H1 (cell line): ENCODE measurements around the gene PBXIP1. TPM values are rescaled to one million over a fixed set of nuclear protein-coding genes. Genes with fewer than 3 reads are reported as not detected.

Experiments used
- ATF2 ChIP-seq: IDR thresholded peaks from 2 replicates; pipeline ENCODE4 v1.6.1; 2012; ENCODE audit warnings: low read length, inconsistent platforms
- ATF3 ChIP-seq: IDR thresholded peaks from 2 replicates; pipeline ENCODE4 v1.6.1; 2011; ENCODE audit warnings: low read depth, mild to moderate bottlenecking, low read length; ENCODE audit not compliant: insufficient read depth
- CHD7 ChIP-seq: fragments of 300-600 bp; sonication (generic); IDR thresholded peaks from 2 replicates; pipeline ENCODE4 v1.7.1; 2012; ENCODE audit warnings: low read length, moderate library complexity, mild to moderate bottlenecking, inconsistent platforms; ENCODE audit not compliant: insufficient replicate concordance
- CREB1 ChIP-seq: IDR thresholded peaks from 2 replicates; pipeline ENCODE4 v1.6.1; 2012; ENCODE audit warnings: inconsistent platforms
- POLR2A ChIP-seq, 2 experiments: IDR thresholded peaks; 1 replicate in 1 of 2; 2 replicates in 1 of 2; pipeline ENCODE4 v1.6.1; 2011; ENCODE audit warnings: low read depth in 2 of 2, low read length in 2 of 2, mild to moderate bottlenecking in 2 of 2; ENCODE audit errors: control extremely low read depth in 1 of 2
- RFX5 ChIP-seq: IDR thresholded peaks from 2 replicates; pipeline ENCODE4 v1.6.1; 2011; ENCODE audit warnings: low read depth, low read length, improper control_type of control experiment, borderline replicate concordance
- RNF2 ChIP-seq: fragments of 200-900, 300-1000 bp; sonication (generic); IDR thresholded peaks from 2 replicates; pipeline ENCODE4 v1.7.1; 2016; ENCODE audit warnings: borderline replicate concordance, low read depth, mild to moderate bottlenecking, antibody characterized with exemption, low read length; ENCODE audit not compliant: poor library complexity, severe bottlenecking; ENCODE audit errors: missing control alignments
- SIX5 ChIP-seq: IDR thresholded peaks from 2 replicates; pipeline ENCODE4 v1.6.1; 2011; ENCODE audit warnings: mild to moderate bottlenecking, low read depth, low read length
- polyA plus RNA-seq, 7 experiments: library from polyadenylated mRNA; depleted of rRNA in 3 of 7; stranded (reverse) in 5 of 7; unstranded in 2 of 7; fragments of >200 nt in 5 of 7; fragments of 200-250 nt in 2 of 7; gene quantifications; 1 replicate in 5 of 7; 2 replicates in 1 of 7; 4 replicates in 1 of 7; pipeline versions ENCODE4 v1.2.1 to v1.2.3, GENCODE V29; 2011 to 2013; ENCODE audit warnings: missing spikeins in 2 of 7, mixed read lengths in 2 of 7
- total RNA-seq: library from RNA; stranded (reverse); fragmentation: NEBNext Ultra II Directional; extraction: Animal tissue kit (Norgen Biotek cat#: 25700); gene quantifications from 2 replicates; pipeline ENCODE4 v1.2.1, GENCODE V29; 2021

The PBXIP1 gene
- total and polyA plus RNA-seq, 2 of the 8 experiments (the other 6 are each of a cell fraction or from before 2014, with no cell fraction given): 12.0 to 19.8 TPM

GRCh38 chr1:154982897-154983648 lies 27.2 kb upstream of the PBXIP1 start, which contains the start of gene FLAD1 (continued):
- TF ChIP-seq CHD7: no peak
- TF ChIP-seq CREB1: peak; percentile 15; the same call in 1 of the 2 replicates
- TF ChIP-seq POLR2A (IDR thresholded peaks at IDR 0.05; ENCODE audit: control extremely low read depth in 1 of 2, low read depth in 2 of 2, low read length in 2 of 2): peak; percentile 74 to 78; a peak in 2 of 3 replicates
- no peak for TF ChIP-seq ATF2
- no peak for TF ChIP-seq RFX5
- no peak for TF ChIP-seq RNF2
- no peak for TF ChIP-seq SIX5
- TF ChIP-seq ATF3: no peak
